ENCODE results near the gene ERCC4.
A peak's percentile ranks its signal among the peaks of the same experiment; 100 is the strongest.
"Not testable (repeated sequence)": the region's sequence is repeated elsewhere in the genome, so short reads cannot be mapped to it uniquely, and the experiment has no call there.

Gene ERCC4

DNA sequence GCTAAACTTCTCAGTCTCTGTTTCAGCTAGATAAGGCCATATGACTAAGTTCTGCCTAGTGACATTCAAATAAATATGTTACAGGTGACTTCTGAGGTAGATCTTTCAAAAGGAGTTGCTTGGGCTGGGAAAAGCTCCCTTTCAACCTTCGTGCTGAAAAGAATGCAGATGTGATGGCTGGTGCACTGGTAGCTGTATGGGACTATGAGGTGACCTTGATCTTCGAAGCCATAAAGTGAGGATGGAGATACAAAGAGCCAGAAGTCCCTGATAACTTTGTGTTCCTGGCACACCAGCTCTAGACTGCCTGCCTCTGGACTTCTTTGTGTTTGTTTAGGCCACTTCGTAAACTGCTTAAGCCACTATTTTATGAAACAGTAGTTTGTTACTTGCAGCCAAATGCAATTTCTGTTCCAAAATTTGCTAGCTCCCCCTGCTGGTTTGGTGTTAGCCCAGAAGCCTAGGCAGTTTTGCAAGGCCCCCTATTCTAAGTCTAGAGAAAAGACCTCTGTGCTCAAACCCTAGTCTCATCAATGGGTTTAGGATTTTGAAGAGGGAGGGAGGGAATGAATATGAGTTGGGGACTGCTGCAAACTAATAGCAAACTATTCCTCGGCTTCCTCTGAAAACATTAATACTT is 23.3 kb upstream of the ERCC4 start:
- Histone ChIP-seq H3K4me1 (ENCODE audit: control insufficient read depth, insufficient read depth, low read length) (no peaks in the 10 kb centered on the region), H3K36me3 (ENCODE audit: control insufficient read depth, insufficient read depth, low read length) (no peaks in the 10 kb centered on the region), H3K9me3 (ENCODE audit: control insufficient read depth, insufficient read depth, low read length) (peaks cover 2% of the 10 kb centered on the region; the same call in 1 of the 2 replicates), H3K27ac (ENCODE audit: low read length) (no peak overlapping the region), H3K27me3 (ENCODE audit: control insufficient read depth, insufficient read depth, low read length) (no peaks in the 10 kb centered on the region), H3K4me3 (ENCODE audit: low read length) (no peak overlapping the region)
- DNase-seq (ENCODE audit: low read depth, low spot score) = no peak
- WGBS (ENCODE audit: insufficient coverage, insufficient read length) = no CpG with 5 or more reads among the region's 4 CpGs

- no peak overlapping the region for H3K27ac ChIP-seq (ENCODE audit: low read length)
- H3K4me3 ChIP-seq (ENCODE audit: low read length) = no peak overlapping the region
- peaks cover 2% of the 10 kb centered on the region; the same call in 1 of the 2 replicates for H3K9me3 ChIP-seq (ENCODE audit: control insufficient read depth, insufficient read depth, low read length)
- H3K4me1 ChIP-seq (ENCODE audit: control insufficient read depth, insufficient read depth, low read length) = no peaks in the 10 kb centered on the region
- no peaks in the 10 kb centered on the region for H3K36me3 ChIP-seq (ENCODE audit: control insufficient read depth, insufficient read depth, low read length)
- no peak for DNase-seq (ENCODE audit: low read depth, low spot score)
- WGBS (ENCODE audit: insufficient coverage, insufficient read length) = no CpG with 5 or more reads among the region's 2 CpGs
- no peaks in the 10 kb centered on the region for H3K27me3 ChIP-seq (ENCODE audit: control insufficient read depth, insufficient read depth, low read length)
Observed at GRCh38 chr16:13897806-13898205, 22.1 kb upstream of the ERCC4 start.

DNA sequence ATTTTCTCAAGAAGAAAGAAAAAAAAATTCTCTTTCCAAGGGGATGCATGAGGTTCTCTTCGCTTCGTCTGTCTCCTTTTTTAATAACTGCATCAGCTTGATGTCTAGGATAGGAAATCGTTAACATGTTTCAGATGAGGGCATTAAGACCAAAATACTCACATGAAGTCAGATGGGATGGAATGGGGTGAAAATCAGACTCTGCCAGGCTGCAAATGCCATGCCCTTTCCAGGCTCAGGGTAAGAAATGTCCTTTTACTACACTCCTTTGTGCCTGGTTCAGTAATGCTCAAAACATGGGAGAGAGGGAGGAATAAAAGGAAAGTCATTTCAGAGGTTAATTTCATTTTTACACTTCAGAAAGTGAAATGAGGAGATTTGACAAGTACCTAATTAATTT is 21.7 kb upstream of the ERCC4 start:
- H3K27ac ChIP-seq (ENCODE audit: low read length) = no peak overlapping the region
- DNase-seq (ENCODE audit: low read depth, low spot score) = no peak
- WGBS (ENCODE audit: insufficient coverage, insufficient read length) = no CpG with 5 or more reads among the region's 3 CpGs
- no peaks in the 10 kb centered on the region for H3K36me3 ChIP-seq (ENCODE audit: control insufficient read depth, insufficient read depth, low read length)
- H3K27me3 ChIP-seq (ENCODE audit: control insufficient read depth, insufficient read depth, low read length) = no peaks in the 10 kb centered on the region
- no peaks in the 10 kb centered on the region for H3K4me1 ChIP-seq (ENCODE audit: control insufficient read depth, insufficient read depth, low read length)
- peaks cover 2% of the 10 kb centered on the region; the same call in 1 of the 2 replicates for H3K9me3 ChIP-seq (ENCODE audit: control insufficient read depth, insufficient read depth, low read length)
- no peak overlapping the region for H3K4me3 ChIP-seq (ENCODE audit: low read length)

- no CpG with 5 or more reads among the region's 3 CpGs for whole genome bisulfite sequencing (ENCODE audit: insufficient coverage, insufficient read length)
- no peak for DNase-seq (ENCODE audit: low read depth, low spot score)
- Histone ChIP-seq H3K4me3 (ENCODE audit: low read length) (no peak overlapping the region), H3K4me1 (ENCODE audit: control insufficient read depth, insufficient read depth, low read length) (no peaks in the 10 kb centered on the region), H3K27ac (ENCODE audit: low read length) (no peak overlapping the region), H3K9me3 (ENCODE audit: control insufficient read depth, insufficient read depth, low read length) (no peaks in the 10 kb centered on the region), H3K36me3 (ENCODE audit: control insufficient read depth, insufficient read depth, low read length) (no peaks in the 10 kb centered on the region), H3K27me3 (ENCODE audit: control insufficient read depth, insufficient read depth, low read length) (no peaks in the 10 kb centered on the region)
Observed at GRCh38 chr16:13902052-13902451, 17.9 kb upstream of the ERCC4 start.

DNA sequence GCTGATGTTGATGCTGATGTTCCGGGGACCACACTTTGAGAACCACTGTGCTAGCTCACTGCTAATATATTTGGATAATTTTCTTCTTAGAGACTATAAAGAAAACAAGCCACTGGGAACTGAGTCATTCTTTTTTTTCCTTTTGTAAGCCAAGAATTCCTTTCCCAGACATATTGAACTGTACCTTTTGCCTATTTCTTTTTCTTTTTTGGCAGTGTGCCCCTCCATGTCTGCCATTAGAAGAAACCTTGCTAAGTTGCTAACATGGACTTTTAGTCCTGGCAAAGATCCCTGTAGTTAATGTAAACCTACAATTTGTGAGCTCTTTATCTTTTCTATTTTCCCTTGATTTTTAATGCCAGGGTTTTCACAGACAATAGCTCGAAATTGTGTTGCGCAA is 17.3 kb upstream of the ERCC4 start:
- no CpG with 5 or more reads among the region's 3 CpGs for WGBS (ENCODE audit: insufficient coverage, insufficient read length)
- no peaks in the 10 kb centered on the region for H3K9me3 ChIP-seq (ENCODE audit: control insufficient read depth, insufficient read depth, low read length)

DNA sequence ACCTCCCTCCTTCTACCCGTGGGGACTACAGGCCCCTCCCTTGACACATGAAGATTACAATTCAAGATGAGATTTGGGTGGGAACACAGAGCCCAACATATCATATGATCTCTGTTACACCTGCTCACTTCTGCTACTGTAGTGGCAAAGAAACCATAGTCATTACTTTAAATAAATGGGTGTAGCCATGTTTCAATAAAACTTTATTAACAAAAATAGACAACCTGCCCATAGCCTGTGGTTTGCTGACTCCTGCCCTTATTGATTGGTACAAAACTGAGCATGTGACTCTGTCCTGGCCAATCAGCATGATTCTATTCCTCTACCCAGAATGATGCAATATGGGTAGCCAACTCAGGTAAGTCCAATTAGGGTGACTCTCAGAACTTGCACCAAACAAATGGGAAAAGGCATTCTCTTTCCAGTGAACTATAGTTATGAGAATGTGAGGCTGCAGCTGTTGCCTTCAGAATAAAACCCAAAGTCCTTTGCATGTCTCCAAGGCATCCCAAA is 15.7 kb upstream of the ERCC4 start:
- H3K27ac ChIP-seq (ENCODE audit: low read length) = no peak overlapping the region
- H3K4me3 ChIP-seq (ENCODE audit: low read length) = no peak overlapping the region
- H3K27me3 ChIP-seq (ENCODE audit: control insufficient read depth, insufficient read depth, low read length) = no peaks in the 10 kb centered on the region
- WGBS (ENCODE audit: insufficient coverage, insufficient read length) = no CpG with 5 or more reads among the region's 1 CpG
- DNase-seq (ENCODE audit: low read depth, low spot score) = no peak
- H3K4me1 ChIP-seq (ENCODE audit: control insufficient read depth, insufficient read depth, low read length) = no peaks in the 10 kb centered on the region
- H3K9me3 ChIP-seq (ENCODE audit: control insufficient read depth, insufficient read depth, low read length) = no peaks in the 10 kb centered on the region
- H3K36me3 ChIP-seq (ENCODE audit: control insufficient read depth, insufficient read depth, low read length) = no peaks in the 10 kb centered on the region

More for the DNA sequence above, 17.3 kb upstream of the ERCC4 start:
- DNase-seq (ENCODE audit: low read depth, low spot score) = no peak
- no peak overlapping the region for H3K27ac ChIP-seq (ENCODE audit: low read length)
- no peaks in the 10 kb centered on the region for H3K36me3 ChIP-seq (ENCODE audit: control insufficient read depth, insufficient read depth, low read length)
- no peaks in the 10 kb centered on the region for H3K4me1 ChIP-seq (ENCODE audit: control insufficient read depth, insufficient read depth, low read length)
- no peaks in the 10 kb centered on the region for H3K27me3 ChIP-seq (ENCODE audit: control insufficient read depth, insufficient read depth, low read length)
- no peak overlapping the region for H3K4me3 ChIP-seq (ENCODE audit: low read length)

- not testable (repeated sequence) for H3K27ac ChIP-seq (ENCODE audit: low read length); H3K27me3 ChIP-seq (ENCODE audit: control insufficient read depth, insufficient read depth, low read length); H3K9me3 ChIP-seq (ENCODE audit: control insufficient read depth, insufficient read depth, low read length); H3K36me3 ChIP-seq (ENCODE audit: control insufficient read depth, insufficient read depth, low read length); H3K4me1 ChIP-seq (ENCODE audit: control insufficient read depth, insufficient read depth, low read length); H3K4me3 ChIP-seq (ENCODE audit: low read length)
- WGBS (ENCODE audit: insufficient coverage, insufficient read length) = no CpG with 5 or more reads among the region's 9 CpGs
- DNase-seq (ENCODE audit: low read depth, low spot score) = peak; percentile 37
Observed at GRCh38 chr16:13904822-13905221, 15.1 kb upstream of the ERCC4 start.

DNA sequence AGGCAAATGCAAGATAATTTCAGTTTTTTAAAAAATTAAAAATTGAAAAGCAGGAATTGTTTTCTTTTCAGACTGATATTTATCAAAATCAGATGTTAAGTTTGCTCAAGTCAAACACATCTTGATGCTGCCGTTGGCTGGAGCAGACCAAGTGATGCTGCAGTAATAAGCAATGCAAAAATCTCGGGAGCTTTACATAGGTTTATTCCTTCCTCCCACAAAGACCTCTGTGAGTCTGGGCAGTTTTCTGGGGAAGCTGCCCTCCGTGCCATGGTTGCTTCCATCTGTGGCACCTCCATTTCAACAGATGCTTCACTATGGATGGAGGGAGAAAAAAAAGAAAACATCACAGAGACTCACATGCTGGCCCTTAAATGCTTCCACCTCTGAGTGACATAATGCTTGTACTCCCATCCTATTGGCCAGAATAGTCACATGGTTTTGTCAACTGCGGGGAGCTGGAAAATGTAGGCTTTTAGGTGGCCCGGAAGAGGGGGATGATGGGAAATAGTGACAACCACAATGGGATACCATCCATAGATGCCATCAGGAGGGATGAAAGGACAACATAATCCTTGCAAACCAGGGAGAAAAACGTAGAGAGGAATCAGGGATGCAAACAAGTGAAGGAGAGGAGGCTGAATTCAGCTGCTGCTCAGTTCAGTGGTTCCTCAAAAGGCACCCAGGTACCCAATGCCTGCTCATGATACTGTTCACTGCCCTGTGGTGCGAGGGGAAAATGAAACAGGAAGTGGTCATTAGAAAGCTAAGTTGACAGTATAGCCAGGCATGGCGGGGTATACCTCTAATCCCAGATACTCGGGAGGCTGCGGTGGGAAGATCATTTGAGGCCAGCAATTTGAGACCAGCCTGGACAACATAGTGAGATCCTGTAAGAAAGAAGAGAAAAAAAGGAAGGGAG is 13.5 kb upstream of the ERCC4 start:
- Histone ChIP-seq H3K27ac (ENCODE audit: low read length) (no peak overlapping the region), H3K27me3 (ENCODE audit: control insufficient read depth, insufficient read depth, low read length) (no peaks in the 10 kb centered on the region), H3K36me3 (ENCODE audit: control insufficient read depth, insufficient read depth, low read length) (no peaks in the 10 kb centered on the region), H3K4me3 (ENCODE audit: low read length) (no peak overlapping the region), H3K4me1 (ENCODE audit: control insufficient read depth, insufficient read depth, low read length) (no peaks in the 10 kb centered on the region), H3K9me3 (ENCODE audit: control insufficient read depth, insufficient read depth, low read length) (no peaks in the 10 kb centered on the region)
- WGBS (ENCODE audit: insufficient coverage, insufficient read length) = no CpG with 5 or more reads among the region's 10 CpGs
- DNase-seq (ENCODE audit: low read depth, low spot score) = no peak

GRCh38 chr16:13907431-13907830 is 12.5 kb upstream of the ERCC4 start:
- H3K4me3 ChIP-seq (ENCODE audit: low read length) = no peak overlapping the region
- no peaks in the 10 kb centered on the region for H3K36me3 ChIP-seq (ENCODE audit: control insufficient read depth, insufficient read depth, low read length)
- H3K27me3 ChIP-seq (ENCODE audit: control insufficient read depth, insufficient read depth, low read length) = no peaks in the 10 kb centered on the region
- DNase-seq (ENCODE audit: low read depth, low spot score) = no peak
- no peaks in the 10 kb centered on the region for H3K4me1 ChIP-seq (ENCODE audit: control insufficient read depth, insufficient read depth, low read length)
- H3K9me3 ChIP-seq (ENCODE audit: control insufficient read depth, insufficient read depth, low read length) = no peaks in the 10 kb centered on the region
- no CpG with 5 or more reads among the region's 3 CpGs for WGBS (ENCODE audit: insufficient coverage, insufficient read length)
- H3K27ac ChIP-seq (ENCODE audit: low read length) = no peak overlapping the region

DNA sequence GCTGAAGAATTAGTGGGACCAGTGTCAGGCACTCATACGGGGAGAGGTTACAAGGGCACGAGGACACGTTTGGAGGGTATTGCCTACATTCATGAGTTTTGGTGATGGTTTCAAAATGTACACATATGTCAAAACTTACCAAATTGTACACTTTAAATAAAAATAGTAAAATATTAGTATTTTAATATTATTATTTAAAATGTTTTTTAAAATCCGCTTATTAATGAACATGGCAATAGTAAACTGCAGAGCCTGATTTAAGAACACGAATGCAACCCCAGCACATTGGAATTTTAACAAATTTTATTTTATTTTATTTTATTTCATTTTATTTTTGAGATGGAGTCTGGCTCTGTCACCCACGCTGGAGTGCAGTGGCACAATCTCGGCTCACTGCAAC is 10.9 kb upstream of the ERCC4 start:
- H3K27ac ChIP-seq (ENCODE audit: low read length) = no peak overlapping the region
- no peaks in the 10 kb centered on the region for H3K9me3 ChIP-seq (ENCODE audit: control insufficient read depth, insufficient read depth, low read length)
- H3K4me1 ChIP-seq (ENCODE audit: control insufficient read depth, insufficient read depth, low read length) = no peaks in the 10 kb centered on the region
- no peaks in the 10 kb centered on the region for H3K27me3 ChIP-seq (ENCODE audit: control insufficient read depth, insufficient read depth, low read length)
- H3K4me3 ChIP-seq (ENCODE audit: low read length) = no peak overlapping the region
- H3K36me3 ChIP-seq (ENCODE audit: control insufficient read depth, insufficient read depth, low read length) = no peaks in the 10 kb centered on the region
- no CpG with 5 or more reads among the region's 7 CpGs for WGBS (ENCODE audit: insufficient coverage, insufficient read length)
- no peak for DNase-seq (ENCODE audit: low read depth, low spot score)

All from iPS DF 6.9 (cell line).